Measurements from ENCODE around the gene MCF2L. TPM values are rescaled to one million over a fixed set of nuclear protein-coding genes. Genes with fewer than 3 reads are reported as not detected.

Gene MCF2L
- polyA plus RNA-seq, 3 donors = 34.8 to 43.4 (median 35.8) TPM

DNA sequence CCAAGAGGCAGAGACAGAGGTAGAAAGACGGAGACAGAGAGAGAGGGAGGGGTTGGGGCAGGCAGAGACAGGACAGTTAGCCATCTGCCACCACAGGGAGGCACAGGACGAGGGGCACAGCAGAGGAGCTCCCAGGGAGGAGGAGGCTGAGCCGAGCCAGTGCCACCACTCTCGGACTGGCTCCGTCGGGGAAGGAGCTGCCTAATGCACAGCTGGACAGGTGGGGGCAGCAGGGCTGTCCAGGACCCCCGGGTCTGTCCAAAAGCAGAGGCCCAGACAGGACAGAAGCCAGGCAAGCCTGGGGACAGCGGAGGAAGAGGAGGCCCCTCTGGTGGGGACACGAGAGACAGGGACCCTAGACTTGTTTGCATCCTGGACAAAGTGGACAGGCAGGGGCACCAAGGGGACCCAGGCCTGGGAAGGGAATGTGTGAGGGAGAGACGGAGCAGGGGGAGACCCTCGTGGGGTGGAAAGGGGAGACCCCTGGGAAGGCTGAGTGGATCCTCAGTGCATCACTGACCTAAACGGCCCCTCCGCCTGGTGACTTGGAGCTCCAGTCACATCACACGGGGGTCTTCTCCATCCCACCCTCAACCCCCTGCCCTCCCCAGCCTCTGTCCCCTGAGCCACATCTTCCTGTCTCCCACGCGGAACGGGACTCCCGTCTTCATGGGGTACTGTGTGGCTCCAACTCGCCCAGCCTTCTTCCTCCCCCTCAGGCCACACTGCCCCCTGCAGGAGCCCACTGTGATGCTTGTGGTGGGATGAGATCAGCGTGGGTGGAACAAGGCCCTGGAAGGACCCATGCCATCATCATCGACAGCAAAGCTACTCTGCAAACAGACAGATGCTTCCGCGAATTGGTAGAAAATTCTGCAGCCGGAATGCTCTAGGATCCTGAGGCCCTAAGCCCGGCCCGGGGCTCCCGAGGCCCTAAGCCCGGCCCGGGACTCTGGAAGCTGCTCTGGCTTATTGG is 154.5 kb downstream of the MCF2L start:
- DNase-seq = no peak

GRCh38 chr13:113124211-113124970 is 155.4 kb downstream of the MCF2L start:
- DNase-seq = no peak

GRCh38 chr13:113125506-113126264 is 156.7 kb downstream of the MCF2L start:
- no peak for DNase-seq

- DNase-seq = no peak
Measured at GRCh38 chr13:113126265-113127150, 157.5 kb downstream of the MCF2L start.

- no peak for DNase-seq
Measured at GRCh38 chr13:113129480-113129879, 160.5 kb downstream of the MCF2L start.

GRCh38 chr13:113129921-113130750 is 161.1 kb downstream of the MCF2L start:
- DNase-seq = no peak

DNA sequence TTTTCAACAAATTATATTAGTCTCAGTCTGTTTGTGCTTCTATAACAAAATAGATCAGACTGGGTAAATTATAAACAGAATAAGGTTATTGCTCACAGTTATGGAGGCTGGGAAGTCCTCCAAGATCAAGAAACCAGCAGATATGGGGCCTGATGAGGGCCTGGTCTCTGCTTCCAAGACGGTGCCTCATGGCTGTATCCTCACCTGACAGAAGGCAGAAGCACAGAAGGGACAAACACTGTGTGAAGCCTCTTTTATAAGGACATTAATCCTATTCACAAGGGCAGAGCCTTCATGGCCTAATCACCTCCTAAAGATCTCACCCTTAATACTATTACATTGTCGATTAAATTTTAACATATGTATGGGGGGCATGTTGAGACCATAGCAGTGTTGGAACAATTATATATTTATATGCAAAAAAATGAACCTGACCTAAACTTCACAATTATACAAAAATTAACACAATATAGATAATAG is 166.3 kb downstream of the MCF2L start:
- no peak for DNase-seq

- no peak for DNase-seq
Measured at GRCh38 chr13:113137691-113138298, 168.8 kb downstream of the MCF2L start.

- DNase-seq = no peak
Measured at GRCh38 chr13:113138792-113139551, 170.0 kb downstream of the MCF2L start.

GRCh38 chr13:113139577-113139976 is 170.6 kb downstream of the MCF2L start:
- no peak for DNase-seq

DNA sequence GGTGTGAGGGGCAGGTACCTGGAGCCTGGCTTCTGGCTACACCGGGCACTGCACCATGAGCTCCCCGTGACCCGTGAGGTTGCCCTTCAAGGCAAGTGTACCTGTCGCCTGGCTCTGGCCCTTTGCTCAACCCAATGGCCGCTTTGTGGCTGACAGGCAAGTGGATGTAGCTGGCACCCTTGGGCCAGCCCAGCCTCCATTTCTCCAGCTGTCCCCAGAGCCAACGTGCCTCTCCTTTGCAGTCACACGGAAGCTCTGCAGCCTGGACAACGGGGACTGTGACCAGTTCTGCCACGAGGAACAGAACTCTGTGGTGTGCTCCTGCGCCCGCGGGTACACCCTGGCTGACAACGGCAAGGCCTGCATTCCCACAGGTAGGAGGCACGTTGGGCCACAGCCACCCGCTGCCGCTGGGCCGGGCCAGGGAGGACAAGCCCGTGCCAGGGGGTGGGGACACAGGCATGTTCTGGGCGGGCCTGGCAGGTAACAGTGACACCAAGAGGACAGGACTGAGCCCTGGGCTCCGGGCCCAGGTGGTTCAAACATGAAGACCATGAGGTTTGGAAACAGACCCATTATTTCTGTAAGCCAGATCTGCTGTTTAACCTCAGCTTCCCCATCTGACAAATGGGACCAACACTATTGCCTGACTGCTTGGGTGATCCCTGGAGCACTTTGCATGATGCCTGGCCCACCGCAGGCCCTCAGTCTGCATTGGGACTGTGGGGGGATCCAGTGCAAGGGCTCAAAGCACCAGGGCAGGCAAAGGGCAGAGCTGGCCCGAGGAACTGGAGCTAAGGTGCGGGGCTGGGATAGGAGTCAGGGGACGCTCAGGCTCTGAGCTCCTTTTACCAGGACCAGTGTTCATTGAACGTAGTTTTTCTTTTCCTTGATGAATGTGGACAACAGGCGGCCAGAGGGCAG is 171.9 kb downstream of the MCF2L start:
- DNase-seq = no peak

- no peak for DNase-seq
Measured at GRCh38 chr13:113141601-113141970, 172.6 kb downstream of the MCF2L start.

- DNase-seq = no peak
Measured at GRCh38 chr13:113142876-113143275, 173.9 kb downstream of the MCF2L start.

GRCh38 chr13:113143466-113144254 is 174.6 kb downstream of the MCF2L start:
- DNase-seq = no peak

DNA sequence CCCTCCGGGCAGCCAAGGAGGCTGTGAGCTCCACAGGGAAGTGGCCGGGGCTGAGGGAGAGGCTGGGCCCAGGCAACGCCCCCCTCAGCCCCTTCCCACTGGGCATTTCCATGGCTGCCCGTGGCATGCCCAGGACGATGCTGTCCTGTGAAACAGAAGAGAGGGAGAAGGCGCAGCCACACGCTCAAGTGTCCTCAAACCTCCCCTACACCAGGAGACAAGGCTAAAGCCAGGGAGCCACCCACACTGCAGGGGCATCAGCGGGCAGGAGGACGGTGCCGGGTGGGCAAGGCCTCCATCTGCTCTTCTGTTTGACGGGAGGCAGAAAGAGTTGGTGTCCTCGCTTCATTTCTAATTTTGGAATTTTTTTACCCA is 175.2 kb downstream of the MCF2L start:
- no peak for DNase-seq

- DNase-seq = no peak
Measured at GRCh38 chr13:113145496-113145895, 176.5 kb downstream of the MCF2L start.

Measured in renal pelvis (tissue), 4 donors.